ENCODE results near the gene CAPN15.
A peak's percentile ranks its signal among the peaks of the same experiment; 100 is the strongest.

Gene CAPN15

DNA sequence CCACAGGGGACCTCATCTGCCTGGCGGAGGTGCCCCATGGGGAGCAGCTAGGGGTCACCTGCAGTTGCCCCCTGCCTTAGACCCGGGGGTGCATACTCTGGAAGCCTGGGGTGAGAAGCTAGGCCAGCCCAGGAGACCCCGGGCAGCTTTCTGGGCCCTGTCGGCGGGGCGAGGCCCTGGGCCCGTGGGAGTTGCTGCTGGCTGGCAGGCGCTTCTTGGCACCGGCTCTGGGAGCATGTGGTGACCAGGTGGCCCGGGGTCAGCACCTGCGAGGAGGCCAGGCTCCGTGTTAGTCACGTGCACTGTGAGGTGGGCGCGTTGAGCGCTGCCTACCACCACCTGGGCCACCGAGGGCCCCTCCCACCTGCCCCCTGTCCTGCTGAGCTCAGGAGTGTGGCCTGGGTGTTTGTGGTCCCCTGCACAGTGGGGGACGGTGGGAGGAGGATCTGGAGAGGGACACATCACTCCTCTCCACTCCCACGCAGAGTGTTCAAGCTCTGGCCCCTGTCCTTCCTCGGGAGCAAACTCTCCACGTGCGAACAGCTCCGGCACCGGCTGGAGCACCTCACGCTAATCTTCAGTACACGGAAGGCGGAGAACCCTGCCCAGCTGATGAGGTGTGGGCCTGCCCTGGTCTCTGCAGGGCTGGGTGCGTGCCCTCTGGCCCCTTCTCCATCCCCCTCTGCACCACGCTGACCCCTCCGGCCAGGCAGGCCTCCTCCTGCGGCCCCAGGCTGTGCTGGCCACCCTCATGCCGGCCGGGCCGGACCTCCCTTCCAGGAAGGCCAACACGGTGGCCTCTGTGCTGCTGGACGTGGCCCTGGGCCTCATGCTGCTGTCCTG lies 48.1 kb downstream of the CAPN15 start:
- DNase-seq (ENCODE audit: low read depth in 2 of 2, low spot score in 1 of 2): no peak

DNA sequence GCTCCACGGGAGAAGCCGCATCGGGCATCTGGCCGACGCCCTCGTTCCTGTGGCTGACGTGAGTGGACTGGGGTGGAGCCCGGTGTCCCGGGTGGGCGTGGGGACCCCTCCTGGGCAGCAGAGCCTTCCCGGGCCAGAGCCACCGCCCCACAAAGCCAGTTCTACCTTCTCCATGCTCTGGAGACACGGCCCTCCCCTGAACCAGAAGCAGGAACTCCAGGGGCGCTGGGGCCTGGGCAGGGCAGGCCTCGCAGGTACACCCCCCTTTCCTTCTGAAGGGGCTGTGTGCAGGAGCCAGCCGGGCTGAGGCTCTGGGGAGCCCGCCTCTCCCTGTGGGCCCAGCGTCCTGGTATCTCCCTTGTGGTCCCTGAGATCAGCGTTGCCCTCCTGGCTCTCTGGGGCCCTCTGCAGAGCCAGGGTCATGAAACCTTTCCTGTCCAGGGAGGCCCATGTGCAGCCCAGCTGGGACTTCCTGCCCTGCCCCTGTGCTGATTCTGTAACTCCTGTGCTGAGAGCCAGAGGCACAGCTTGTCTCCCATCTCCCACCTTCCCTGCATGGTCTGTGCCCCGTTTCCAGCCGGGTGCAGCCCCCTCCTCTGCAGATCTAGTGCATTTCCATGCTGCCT lies 48.8 kb downstream of the CAPN15 start:
- DNase-seq (ENCODE audit: low read depth in 2 of 2, low spot score in 1 of 2): no peak

DNA sequence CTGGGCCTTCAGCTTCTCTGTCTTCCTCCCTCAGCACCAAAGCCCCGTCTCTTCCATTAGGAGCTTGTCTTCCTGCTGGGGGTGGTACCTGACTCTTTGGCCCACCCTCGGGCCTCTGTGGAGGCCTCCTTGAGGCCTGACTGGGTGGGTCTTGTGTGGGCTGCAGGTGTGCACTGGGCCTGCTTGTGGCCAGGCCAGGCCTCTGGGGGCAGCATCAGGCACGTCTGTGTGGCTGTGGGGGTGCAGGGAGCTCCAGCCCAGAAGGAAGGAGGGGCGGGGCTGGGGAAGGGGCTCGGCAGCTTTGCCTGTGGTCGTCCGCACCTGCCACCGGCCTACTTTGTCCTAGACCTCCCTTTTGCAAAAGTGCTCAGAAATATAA lies 49.3 kb downstream of the CAPN15 start:
- DNase-seq (ENCODE audit: low read depth in 2 of 2, low spot score in 1 of 2): no peak

- no peak for DNase-seq (ENCODE audit: low read depth in 2 of 2, low spot score in 1 of 2)
Observed at GRCh38 chr16:577796-578195, 50.3 kb downstream of the CAPN15 start.

DNA sequence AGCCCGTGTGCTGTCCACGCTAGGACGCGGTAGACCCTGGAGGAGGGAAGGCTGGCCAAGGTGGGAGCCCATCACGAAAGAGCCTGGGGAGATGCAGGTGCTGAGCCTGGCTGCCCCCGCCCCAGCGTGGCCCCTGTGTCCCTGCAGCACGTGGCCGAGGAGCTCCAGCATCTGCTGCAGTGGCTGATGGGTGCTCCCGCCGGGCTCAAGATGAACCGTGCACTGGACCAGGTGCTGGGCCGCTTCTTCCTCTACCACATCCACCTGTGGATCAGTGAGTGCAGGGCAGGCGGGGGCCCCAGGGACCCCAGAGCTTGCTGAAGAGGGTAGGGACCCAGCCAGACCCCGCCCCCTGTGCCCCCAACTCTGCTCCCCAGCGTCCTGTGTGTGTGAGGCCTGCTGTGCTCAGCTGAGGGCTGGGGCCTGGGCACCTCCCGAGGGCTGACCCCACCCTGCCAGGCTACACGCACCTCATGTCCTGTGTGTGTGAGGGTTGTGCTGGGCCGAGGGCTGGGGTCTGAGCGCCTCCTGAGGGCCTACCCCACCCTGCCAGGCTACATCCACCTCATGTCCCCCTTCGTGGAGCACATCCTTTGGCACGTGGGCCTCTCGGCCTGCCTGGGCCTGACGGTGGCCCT lies 50.8 kb downstream of the CAPN15 start:
- no peak for DNase-seq (ENCODE audit: low read depth in 2 of 2, low spot score in 1 of 2)

- DNase-seq (ENCODE audit: low read depth in 2 of 2, low spot score in 1 of 2): peak in 1 of 2 donors; percentile 19
Observed at GRCh38 chr16:578870-579405, 51.4 kb downstream of the CAPN15 start.

- DNase-seq (ENCODE audit: low read depth in 2 of 2, low spot score in 1 of 2): no peak
Observed at GRCh38 chr16:580141-580945, 52.8 kb downstream of the CAPN15 start.

- no peak for DNase-seq (ENCODE audit: low read depth in 2 of 2, low spot score in 1 of 2)
Observed at GRCh38 chr16:580946-581498, 53.5 kb downstream of the CAPN15 start.

DNA sequence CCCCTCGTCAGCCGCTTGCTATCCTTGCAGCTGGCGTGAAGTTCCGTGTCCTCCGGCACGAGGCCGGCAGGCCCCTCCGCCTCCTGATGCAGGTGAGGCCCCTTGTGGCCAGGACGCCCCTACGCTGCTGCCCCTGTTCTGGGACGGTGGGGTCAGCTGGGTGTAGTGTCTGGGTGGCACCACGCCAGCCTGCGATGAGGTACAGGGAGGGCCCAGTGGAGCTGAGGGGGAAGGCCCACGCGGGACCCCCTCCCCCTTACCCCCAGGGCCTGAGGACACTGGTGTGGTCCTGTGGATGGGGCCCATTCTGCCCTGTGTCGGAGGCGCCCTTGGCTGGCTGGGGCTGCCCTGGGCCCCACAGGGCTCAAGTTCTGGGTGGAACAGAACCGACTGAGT lies 54.7 kb downstream of the CAPN15 start:
- DNase-seq (ENCODE audit: low read depth in 2 of 2, low spot score in 1 of 2): no peak

DNA sequence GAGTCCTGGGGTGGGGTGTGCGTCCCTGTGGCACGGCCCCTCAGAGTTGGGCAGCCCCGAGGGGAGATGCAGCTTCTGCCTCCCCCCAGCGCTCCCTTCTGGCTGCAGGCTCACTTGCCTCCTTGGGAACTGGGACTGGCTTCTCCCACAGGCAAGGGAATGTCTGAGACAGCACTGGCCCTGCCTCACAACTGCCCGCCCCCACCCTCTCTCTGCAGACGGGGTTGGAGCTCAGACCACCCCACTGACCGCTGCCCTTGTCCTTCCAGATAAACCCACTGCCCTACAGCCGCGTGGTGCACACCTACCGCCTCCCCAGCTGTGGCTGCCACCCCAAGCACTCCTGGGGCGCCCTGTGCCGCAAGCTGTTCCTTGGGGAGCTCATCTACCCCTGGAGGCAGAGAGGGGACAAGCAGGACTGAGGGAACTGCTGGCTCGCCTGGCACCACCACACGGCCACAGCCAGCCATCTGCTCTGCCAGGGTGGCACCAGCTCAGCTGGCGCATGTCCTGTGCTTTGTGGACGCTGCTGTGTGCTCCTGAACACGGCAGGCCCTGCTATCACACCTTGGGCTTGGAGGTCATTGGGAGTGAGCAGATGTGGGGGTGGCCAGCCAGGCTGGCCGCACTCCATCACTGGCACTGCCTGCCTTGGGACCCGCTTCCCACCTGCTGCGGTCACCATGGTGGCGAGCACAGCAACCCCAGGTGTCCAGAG lies 55.3 kb downstream of the CAPN15 start:
- DNase-seq (ENCODE audit: low read depth in 2 of 2, low spot score in 1 of 2): no peak

DNA sequence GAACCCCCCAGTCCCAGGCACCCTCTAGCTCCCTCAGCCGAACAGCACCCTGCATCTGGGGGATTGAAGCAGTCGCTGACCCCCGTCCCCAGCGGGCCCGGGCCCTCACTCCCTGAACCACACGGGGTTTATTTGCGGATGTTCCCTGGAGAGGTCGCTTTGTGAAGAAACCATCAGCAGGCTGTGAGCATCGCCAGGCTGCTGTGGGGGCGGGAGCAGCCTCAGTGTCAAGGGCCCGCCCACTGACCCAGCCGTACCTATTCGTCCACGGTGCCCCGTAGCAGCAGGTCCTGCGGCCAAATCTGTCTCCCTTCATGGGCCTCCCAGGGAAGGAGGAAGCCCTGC lies 55.9 kb downstream of the CAPN15 start:
- DNase-seq (ENCODE audit: low read depth in 2 of 2, low spot score in 1 of 2): no peak

DNA sequence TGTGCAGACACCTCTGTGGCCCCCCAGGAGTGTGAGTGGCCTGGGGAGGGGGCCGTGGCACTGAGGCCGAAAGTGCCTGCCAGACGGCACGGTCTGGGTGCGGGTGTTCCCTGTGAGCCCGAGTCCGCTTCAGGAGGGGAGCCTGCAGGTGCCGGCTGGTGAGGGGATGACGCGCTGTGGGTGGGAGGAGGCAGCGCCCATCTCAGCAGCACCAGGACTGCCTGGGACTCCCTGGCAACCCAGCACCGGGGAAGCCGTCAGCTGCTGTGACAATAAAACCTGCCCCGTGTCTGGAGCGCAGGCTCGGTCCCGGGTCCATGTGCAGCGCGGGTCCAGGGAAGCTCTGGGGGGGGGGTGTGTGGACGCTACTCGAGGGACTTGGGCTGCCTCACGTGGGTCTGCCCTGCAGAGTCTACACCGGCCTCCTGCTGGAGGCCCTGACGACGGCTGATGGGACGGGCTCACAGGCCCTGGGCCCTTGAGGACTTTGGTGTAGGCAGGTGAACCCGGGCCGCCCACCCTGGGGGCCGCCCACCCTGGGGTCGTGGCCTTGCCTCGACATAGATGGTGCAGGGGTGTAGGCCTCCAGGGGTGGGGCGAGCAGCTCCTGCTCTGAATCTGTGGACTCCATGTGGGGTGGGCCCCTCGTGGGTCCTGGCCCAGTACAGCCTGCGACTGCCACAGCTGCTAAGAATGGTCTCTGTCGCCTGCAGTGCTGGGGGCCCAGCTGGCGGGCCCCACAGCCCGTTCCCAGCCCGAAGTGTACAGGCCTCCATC lies 56.5 kb downstream of the CAPN15 start:
- DNase-seq (ENCODE audit: low read depth in 2 of 2, low spot score in 1 of 2): no peak

DNA sequence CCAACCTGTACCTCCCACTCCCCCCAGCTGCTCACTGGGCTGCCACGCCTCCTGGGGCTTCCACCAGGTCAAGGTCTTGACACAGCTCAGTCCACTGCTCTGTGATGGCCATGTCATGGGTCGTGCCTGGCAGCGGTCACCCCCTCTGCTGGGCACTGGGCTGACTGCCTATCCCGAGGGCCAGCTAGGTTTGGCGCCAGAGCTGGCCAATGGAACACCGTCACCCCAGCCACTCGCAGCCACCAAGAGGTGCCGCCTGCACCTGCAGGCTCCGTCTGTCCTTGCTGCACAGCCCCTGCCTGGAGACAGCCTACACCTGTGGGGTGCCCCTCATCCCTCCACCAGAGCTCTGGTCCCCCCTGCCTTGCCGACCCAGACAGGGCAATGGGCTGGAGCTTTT lies 57.8 kb downstream of the CAPN15 start:
- no peak for DNase-seq (ENCODE audit: low read depth in 2 of 2, low spot score in 1 of 2)

DNA sequence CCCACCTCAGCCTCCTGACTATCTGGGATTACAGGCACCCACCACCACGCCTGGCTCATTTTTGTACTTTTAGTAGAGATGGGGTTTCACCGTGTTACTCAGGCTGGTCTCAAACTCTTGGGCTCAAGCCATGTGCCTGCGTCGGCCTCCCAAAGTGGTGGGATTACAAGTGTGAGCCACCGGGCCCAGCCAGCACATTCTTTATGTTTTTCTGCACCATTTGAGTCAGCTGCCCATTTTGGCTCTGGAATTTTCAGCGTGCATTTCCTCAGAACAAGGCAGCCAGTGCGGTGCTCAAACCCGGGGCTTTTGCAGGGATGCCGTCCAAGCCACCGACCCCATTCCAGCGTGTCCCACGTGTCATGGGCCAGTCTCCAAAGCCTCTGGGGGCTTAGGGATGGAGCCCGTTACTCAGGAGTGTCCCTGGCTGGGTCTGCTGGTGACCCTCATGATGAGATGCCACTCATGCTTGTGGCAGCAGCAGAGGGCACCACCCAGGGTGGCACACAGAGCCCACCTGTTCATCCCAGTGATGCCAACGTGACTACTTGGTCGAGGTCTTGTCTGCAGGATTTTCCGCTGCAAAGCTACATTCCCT lies 58.6 kb downstream of the CAPN15 start:
- no peak for DNase-seq (ENCODE audit: low read depth in 2 of 2, low spot score in 1 of 2)

- DNase-seq (ENCODE audit: low read depth in 2 of 2, low spot score in 1 of 2): no peak
Observed at GRCh38 chr16:586645-587590, 59.4 kb downstream of the CAPN15 start.

GRCh38 chr16:588639-588888 lies 61.1 kb downstream of the CAPN15 start:
- DNase-seq (ENCODE audit: low read depth in 2 of 2, low spot score in 1 of 2): peak; percentile 15 to 35

DNA sequence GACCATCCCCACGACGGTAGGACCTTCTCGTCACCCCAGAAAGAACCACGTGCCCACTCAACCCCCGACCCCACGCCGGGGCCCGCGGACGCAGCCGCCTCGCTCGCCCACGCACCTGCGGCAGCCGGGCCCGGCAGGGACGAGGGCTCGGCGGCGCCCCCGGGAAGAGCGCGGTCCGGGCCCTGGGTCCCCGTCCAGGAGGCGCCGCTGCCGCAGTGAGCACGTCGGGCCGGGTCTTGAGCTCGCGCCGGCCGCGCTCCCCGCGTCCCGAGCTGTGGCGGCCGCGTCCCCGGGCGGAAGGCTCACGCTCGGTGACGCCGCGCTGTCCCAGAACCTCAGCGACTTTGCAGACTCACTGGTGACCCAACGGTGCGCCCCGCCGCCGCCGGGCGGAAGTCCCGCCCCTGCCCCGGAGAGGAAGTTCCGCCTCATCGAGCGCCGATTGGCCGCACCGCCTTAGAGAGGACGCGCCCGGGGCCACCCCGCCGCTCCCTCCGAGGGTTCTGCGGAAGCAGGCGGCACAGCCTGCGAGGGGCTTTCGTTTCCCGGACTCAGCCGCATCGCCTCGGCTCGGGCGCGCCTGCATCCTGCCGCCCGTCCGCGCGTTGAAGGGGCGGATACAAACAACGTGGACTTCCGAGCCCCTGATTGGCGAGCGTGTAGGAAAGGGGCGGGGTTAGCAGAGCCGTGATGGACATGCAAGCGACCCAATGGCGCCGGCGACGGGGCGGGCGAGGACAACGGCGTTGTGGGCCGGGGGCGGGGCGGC lies 61.6 kb downstream of the CAPN15 start:
- peak; percentile 96 to 98 for DNase-seq (ENCODE audit: low read depth in 2 of 2, low spot score in 1 of 2)

All from stimulated activated CD8-positive, alpha-beta memory T cell treated with anti-CD3 and anti-CD28 coated beads, Interleukin-4, amount 100 ng/mL, for 1 hour (primary cell).